Activated CD4-positive, alpha-beta T cell treated with anti-CD3 and anti-CD28 coated beads for 48 hours (primary cell): ENCODE measurements around the gene PKN1.
"Not testable (repeated sequence)": the region's sequence is repeated elsewhere in the genome, so short reads cannot be mapped to it uniquely, and the experiment has no call there.

Experiments
- DNase-seq: peaks from one replicate; pipeline ENCODE4 v3.0.0-alpha.2; 2020

PKN1 gene

GRCh38 chr19:14492756-14493337 is 59.7 kb downstream of the PKN1 start:
- DNase-seq = no peak

GRCh38 chr19:14494411-14494810 is 61.3 kb downstream of the PKN1 start:
- no peak for DNase-seq

DNA sequence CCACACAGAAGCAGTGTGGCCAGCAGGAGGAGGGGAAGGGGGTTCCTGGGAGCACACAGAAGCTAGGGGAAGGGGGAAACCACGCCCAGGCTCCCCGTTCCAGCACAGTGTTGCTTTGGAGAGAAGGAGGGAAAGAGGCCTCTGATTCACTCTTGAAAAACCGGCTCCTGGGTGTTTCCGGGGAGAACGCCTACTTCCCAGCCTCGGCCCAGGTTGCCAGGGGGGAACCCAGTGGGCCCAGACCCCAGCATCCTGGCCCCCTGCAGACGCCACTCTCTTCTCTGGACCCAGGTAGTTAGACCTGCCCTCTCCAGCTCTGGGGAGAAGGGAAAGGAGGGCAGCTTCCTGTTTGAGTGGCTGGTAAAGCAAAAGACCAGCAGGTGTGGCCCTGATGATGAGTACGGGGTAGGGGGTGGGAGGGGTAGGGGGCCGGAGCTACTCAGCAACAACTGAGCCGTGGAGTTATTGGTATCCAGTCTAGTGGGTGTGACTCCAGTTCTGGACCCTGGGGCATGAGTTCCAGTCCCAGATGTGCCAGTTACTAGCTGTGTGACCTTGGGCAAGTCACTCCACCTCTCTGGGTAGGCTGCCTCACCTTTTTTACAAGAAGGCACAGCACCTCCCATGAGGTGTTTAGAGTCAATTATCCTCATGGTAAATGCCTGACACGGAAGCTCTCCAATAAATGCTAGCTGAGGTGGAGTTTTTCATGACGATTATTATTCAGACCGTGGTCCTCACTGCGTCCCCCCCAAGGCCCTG is 62.0 kb downstream of the PKN1 start:
- no peak for DNase-seq

DNA sequence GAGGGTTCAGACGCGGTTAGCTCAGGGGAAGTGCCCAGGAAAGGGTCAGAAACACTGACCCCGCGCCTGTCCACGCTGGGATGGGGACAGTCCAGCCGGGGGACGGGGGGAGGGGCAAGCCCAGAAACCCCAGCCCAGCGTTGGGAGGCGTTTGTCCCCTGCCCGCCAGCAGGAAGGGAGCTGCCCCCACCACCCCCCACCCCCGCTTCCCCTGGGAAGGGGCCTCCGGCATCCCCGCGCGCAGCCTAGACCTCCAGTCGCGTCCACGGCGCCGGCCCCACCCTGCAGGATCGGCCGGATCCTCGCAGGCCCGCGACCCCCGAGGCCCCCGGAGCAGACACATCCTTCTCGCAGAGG is 62.5 kb downstream of the PKN1 start:
- DNase-seq = no peak

DNA sequence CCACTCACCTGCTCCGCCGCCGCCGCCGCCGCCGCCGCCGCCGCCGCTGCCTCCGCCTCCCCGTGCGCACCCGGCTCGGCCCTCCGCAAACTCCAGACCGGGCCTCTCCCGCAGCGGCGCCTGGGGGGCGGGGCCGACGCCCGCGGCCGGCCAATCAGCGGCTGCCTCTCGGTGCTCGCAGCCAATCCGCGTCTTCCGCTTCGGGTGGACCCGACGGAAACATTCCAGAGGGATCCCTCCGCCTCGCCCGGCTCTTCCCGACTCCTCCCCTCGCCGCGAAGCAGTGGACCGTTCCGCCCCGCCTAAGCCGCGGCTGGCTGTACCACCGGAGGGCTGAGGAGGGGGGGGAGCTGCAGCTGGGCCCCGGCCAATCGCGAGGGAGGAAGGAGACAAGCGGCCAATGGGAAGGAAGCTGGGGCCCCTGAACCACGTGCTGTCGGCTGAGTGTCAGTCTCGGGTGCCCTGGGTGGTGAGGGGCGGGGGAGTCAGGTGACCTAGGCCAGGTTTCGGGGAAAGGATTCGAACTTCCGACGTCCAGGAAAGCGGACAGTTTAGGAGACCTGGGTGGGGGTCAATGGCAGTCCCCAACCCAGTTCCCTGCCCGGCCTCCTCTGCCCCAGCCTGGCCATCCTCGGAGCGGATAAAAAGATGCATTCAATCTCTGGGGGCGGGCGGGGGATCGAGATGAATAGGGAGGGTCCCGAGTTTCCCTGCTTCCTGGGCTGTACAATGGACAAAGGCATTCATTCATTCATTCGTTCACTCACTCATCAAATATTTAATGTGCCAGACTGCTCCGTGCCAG is 63.1 kb downstream of the PKN1 start, which contains the start of gene GIPC1:
GIPC1 (minus strand) TSS at position 99 of the 805 bp plus-strand sequence. CDS start 13,151 bp downstream, outside the sequence.
- peak; percentile 86 for DNase-seq

DNA sequence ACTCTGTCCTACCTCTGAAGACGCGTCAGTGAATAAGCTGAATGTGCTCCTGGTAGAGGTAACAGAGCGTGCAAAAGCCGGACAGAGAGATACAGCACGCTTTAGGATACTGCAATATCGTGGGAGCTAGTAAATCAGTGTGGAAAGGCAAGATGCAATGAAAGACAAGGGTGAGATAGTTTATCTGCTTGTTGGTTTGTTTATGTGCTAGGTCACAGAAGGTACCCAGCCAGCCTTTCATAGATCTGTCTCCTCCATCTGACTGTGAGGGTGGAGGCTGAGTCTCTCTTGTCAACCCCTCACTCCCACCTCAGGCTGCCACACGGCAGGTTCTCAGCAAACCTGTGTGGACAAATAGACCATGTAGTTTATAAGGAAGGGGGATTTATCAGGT is 63.7 kb downstream of the PKN1 start:
- no peak for DNase-seq

DNA sequence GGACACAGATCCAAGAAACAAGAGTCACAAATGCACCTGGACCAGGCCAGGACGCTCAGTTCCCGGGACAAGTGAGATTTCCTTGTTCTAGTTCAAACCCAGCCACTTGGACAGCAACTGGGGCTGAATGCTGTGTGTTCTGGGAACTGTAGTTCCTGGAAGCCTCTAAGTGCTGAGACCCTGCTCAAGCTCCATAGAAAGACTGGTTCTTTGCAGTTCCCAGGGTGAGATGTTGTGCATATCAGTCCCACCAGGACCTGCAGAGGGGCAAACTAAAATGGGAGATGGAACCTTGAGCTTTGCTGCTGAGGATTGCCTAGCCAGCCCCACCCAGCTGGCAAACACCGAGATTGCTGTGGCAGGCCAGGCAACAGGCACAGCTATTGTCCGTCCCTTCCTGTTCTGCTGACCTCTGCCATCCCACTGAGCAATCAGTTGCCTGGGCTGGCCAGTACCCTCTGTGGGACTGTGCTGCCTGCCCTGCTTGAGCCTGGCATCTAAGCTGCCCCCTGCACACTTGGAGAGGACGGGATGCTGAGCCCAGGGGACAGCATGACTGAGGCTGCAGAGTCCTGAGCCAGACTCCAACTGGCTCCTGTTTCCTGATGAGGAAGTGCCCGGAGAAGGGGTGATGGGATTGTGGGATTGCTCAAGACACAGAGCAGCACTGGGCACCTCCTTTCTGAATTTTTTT is 64.3 kb downstream of the PKN1 start:
- DNase-seq = no peak

DNA sequence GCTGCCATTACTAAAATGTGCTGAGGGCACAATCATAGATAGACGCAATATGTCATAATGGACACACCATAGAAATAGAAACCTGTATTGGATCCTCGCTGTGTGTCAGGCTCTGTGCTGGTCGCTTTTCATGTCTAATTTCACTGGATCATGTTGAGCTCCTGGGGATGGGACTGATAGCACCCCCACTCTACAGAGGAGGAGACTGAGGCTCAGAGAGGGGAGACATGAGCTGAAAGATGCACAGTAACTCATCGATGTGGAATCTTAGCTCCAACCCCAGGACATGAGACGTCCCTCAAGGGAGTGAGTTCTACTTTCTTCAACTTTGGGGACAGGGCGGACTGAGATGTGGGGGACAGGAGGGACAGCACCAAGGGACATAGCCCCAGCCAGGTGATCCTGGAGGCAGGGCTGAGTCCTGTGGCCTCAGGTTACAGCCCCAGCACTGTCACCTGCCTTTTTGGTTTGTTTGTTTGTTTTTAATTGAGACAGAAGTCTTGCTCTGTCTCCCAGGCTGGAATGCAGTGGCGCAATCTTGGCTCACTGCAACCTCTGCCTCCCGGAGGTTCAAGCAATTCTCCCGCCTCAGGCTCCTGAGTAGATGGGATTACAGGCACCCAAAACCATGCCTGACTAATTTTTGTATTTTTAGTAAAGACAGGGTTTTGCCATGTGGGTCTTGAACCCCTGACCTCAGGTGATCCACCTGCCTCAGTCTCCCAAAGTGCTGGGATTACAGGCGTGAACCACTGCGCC is 69.4 kb downstream of the PKN1 start:
- no peak for DNase-seq

DNA sequence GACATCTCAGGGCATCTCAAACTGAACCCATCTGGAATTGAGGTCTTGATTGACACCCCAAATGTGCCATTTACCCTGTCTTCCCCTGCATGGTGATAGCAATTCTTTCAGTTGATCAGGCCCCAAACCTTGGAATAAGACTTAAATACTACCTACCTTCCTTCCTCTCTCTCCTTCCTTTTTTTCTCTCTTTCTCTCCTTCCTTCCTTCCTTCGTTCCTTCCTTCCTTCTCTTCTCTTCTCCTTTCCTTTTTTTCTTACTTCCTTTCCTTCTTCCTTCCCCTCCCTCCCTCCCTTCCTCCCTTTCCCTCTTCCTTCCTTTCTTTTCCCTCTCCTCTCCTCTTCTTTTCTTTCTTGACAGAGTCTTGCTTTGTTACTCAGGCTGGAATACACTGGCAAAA is 70.2 kb downstream of the PKN1 start:
- DNase-seq = no peak

DNA sequence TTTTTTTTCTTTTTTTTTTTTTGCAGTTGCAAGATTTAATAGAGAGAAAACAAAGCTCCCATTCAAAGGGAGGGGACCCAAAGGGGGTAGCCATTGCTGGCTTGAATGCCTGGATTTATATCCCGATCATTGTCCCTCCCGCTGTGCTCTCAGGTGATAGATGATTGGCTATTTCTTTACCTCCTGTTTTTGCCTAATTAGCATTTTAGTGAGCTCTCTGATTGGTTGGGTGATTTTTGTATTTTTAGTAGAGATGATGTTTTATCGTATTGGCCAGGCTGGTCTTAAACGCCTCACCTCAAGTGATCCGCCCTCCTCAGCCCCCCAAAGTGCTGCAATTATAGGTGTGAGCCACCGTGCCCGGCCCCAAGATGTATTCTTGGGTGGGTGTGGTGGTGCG is 71.5 kb downstream of the PKN1 start:
- not testable (repeated sequence) for DNase-seq

DNA sequence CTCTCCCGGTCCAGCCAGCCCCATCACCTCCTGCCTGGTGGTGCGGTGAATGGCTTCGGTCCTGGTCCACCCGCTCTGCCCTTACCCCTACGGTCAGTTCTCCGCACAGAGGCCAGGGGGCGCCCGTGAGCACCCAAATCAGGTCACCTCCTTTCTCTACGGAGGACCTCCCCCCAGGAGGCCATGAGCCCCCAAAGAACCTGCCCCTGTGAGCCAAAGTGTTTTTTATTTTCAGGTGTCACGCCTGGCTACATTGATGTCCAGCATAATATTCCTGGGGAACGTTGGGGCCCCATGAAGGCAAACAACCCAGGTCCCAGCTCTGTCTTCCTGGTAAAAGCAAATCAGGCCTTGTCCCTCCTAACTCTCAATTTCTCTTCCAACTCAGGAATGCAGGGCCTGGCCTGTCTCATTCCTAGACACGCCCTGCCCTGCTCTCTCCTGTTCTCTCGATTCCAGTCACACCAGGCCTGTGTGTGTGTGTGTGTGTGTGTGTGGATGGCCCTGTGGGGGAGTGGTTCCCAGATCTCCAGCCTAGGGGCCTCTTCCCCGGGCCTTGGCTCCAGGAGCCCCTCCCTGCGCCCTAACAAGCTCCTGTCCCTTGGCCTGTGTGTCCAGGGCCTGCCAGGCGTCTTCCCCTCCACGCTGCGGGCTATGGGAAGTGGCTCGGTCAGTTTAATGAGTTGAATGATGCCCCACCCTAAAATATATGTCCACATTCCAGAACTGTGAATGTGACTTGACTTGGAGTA is 72.6 kb downstream of the PKN1 start:
- peak; percentile 87 for DNase-seq

- DNase-seq = no peak
Measured at GRCh38 chr19:14507704-14508542, 74.8 kb downstream of the PKN1 start.

DNA sequence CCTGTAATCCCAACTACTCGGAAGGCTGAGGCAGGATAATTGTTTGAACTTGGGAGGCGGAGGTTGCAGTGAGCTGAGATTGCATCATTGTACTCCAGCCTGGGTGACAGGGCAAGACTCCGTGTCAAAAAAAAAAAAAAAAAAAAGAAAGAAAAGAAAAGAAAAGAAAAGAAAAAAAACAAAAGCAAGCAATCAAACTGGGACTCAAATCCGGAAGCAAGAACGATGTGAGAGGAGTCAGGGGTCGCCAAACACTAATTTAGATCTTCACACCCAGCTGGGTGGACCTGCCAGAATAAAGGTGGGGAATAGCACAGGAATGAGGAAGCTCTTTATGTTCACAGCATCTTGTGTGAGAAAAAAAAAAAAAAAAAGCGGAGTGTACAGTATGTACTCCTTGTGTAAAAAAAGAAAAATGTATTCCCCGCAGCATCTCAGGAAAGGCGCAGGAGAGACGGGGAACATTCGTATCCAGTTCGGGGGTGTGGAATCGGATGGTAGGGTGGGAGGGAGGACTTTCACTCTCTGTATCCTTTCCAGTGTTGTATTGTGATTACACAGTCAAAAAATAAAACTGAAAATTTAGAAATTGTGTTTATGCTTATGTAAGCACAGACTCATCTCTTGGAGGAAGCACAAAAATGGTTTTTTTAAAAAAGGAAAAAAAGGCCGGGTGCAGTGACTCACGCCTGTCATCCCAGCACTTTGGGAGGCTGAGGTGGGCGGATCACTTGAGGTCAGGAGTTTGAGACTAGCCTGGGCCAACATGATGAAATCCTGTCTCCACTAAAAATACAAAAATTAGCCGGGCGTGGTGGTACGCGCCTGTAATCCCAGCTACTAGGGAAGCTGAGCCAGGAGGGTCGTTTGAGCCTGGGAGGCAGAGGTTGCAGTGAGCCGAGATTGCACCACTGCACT is 77.5 kb downstream of the PKN1 start:
- peak; percentile 34 for DNase-seq

DNA sequence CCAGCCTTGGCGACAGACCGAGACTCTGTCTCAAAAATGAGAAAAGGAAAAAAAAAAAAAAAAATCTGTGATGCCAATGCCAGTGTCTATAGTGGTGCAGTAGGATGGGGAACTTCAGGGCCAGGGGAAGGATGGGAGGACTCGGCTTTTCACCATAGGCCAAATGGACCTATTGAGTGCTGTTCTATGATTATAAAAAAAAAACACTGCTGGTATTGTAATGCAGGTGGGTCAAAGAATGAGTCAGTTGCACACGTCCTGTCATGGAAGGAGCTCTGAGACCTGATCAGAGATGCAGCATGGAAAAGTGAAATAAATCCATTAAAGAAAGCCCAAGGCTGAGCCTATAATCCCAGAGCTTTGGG is 78.1 kb downstream of the PKN1 start:
- DNase-seq = no peak

DNA sequence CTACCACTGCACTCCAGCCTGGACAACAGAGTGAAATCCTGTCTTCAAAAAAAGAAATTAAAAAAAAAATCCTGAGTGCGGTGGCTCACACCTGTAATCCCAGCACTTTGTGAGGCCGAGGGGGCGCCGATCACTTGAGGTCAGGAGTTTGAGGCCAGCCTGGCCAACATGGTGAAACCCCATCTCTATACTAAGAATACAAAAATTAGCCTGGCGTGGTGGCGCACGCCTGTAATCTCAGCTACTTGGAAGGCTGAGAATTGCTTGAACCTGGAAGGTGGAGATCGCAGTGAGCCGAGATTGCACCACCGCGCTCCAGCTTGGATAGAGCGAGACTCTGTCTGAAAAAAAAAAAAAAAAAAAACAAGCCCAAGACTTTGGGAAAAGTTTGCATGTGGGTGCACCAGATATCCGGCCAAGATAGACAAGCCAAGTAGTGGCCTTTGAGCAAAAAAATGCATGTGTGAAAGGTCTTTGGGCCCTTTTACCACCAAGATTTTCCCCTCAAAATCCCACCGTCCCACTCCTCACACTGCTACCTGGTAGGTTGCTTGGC is 79.4 kb downstream of the PKN1 start:
- DNase-seq = no peak

DNA sequence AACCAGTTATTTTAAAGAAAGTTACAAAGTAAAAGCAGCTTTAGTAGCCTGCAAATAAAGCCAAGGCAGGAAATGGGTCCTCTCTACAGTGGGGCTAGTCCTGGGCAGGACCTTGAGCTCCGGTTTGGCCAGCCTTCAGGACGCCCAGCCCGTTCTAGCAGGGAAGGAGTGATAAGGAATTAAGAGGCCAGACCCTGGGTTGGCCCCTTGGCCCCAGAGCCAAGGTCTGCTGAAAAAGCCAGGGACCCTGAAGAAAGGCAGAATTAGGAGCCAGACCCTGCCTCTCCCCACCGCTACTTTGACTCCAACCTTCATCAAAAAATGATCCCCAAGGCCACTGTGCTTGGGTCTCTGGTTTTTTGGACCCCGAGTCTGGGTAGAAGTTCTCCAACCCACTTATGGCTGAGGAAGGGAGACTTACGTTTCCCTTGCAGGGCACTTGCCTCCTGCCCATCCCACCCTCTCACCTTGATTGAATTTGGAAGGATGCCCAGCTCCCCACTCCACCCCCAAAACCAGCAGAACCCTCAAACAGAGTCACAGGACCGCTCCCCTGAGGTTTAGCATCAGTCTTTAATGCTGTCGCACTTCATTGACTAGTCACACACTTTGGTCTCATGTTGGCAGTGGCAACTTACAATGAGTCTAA is 81.2 kb downstream of the PKN1 start:
- no peak for DNase-seq

DNA sequence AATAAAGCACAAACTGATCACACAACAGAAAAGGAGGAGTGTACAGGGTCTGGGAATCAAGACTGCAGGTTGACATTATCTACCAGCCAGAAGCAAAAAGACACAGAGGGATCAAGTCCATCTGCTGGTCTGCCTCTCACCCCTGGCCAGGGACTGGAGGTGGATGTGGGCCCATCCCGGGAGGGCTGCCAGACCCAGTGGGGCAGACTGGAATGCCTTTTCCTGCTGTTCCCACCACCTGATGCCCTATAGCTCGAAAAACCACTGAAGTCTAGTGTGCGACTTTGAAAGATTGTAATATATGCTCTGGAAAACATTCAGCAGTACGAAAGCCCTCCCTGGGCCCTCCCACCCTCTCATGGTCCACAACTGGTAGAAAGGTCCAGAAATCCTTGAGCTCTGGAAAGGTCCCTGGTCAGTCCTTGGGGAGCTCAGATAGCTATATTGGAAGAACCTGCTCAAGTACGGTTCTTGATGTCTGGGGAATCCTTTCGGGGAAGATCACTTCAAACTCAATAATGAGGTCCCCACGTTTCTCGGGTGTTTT is 82.5 kb downstream of the PKN1 start:
- no peak for DNase-seq

- DNase-seq = no peak
Measured at GRCh38 chr19:14516048-14516534, 83.0 kb downstream of the PKN1 start.
